Ramos (cell line): Measurements from ENCODE around the gene NPTX1.

ENCODE experiments used
- in situ Hi-C: fragments of 300-500 bp; cut with MboI; formaldehyde crosslinking; loops from one replicate; pipeline ENCODE4 v1.14.3; 2022; ENCODE audit warnings: low sequenced_read_pairs; ENCODE audit not compliant: unreplicated experiment

NPTX1 gene

GRCh38 chr17:80464486-80464885 lies 11.9 kb downstream of the NPTX1 start:
- in situ Hi-C loops, result no loop called here

DNA sequence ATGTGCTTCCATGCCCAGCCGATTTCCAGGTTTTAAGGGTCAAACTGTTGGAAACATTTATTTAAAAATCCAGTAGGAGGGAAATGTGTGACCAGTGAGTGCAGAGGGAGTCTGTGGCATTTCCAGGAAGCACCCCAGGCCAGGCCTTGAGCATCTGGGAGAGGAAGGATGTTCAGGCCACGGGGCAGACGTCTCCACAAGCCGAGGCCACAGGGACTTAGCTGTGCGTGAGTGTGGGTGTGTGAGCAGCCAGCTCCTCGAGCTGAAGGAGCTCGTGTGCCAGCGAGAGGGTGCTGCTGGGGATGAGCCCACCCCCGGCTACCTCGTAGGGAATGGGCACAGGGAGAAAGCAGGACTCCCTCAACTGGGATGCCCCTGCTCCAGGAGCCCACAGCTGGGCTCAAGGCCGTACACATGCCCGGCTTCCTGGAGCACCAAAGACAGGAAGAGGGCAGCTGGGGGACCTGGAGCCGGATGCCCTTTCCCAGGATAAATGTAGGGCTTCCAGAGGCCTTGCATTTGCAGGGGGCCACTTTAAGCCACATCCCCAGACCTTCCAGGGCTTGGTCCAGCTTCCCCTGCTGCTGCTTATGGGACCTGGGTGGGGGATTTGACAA lies 12.5 kb downstream of the NPTX1 start:
- in situ Hi-C loops, result no loop called here

- in situ Hi-C loops, result no loop called here
These were observed 14.8 kb downstream of the NPTX1 start for GRCh38 chr17:80461528-80462160.

- in situ Hi-C loops, result no loop called here
These were observed 16.0 kb downstream of the NPTX1 start for GRCh38 chr17:80460429-80460834.

GRCh38 chr17:80459234-80459633 lies 17.2 kb downstream of the NPTX1 start:
- in situ Hi-C loops, result no loop called here

GRCh38 chr17:80458016-80458415 lies 18.4 kb downstream of the NPTX1 start:
- in situ Hi-C loops, result no loop called here

- in situ Hi-C loops, result no loop called here
These were observed 19.1 kb downstream of the NPTX1 start for GRCh38 chr17:80457236-80457856.

DNA sequence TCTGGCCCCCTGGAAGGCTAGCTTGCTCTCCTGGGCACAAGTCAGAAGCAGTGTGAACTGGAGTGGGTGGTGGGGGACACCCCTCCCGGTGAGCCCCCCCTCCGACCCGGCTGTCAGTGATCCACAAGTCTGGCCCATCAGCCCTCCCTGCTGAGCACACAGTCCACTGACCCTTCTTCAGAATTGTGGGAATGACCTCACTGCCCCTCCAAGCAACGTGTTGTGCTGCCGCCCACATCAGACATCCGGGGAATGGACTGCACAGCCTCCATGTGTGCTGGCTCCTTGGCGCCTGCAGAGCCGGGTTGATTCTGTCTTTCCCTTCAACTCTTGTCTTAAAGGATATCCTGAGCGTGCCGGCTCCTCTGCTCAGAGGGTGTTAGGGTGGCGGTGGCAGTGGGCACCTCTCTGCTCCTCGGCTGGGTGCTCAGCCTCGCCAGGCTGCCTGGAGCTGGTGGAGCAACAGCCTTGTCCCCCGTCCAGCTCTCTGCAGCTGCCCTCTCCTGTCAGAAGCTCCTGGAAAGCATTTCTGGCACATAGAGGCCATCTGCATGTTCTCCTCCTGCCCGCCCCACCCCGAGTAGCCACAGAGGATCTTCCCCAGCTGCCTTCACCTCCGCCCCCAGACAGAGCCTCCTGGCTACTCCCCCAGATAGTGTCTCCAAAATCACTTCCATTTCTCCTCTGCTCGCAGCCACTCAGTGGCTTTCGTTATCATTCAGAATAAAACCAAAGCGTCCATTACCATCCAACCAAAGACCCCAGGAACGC lies 19.8 kb downstream of the NPTX1 start:
- in situ Hi-C loops, result no loop called here

DNA sequence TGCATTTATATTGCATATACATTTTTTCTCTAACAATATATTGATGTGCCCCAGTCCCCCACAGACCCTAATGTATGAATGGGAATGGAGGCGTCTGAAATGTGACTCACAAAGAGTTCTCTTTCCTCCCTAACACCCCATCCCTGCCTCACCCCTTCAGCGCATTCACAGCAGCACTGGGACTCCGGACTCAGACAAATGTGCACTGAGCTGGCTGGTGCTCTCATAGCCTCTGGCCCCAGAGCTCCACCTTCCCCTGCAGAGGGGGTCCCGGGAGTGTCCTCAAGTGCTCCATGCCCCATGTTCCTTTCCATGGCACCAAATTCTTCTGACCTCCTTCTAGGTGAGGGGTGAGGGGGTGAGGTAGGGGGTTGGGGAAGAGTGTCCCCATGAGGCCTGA lies 20.6 kb downstream of the NPTX1 start:
- in situ Hi-C loops, result no loop called here

DNA sequence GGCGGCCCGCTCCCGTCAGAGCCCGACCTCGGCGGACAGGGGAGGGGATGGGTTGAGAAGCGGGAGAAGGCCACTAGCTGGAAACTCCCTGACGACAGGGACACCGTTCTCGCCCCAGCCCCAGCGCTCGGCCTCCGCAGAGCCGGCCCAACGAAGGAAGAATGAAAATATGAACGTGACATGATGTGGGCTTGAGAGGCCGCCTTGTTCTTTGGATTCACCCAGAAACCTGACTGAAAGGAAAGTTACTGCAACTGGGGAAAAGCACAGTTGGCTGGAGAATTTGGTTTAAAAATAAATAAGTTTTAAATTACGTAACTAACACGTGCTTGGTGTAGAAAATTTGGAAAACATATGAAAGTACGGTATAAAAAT lies 21.1 kb downstream of the NPTX1 start:
- in situ Hi-C loops, result no loop called here

DNA sequence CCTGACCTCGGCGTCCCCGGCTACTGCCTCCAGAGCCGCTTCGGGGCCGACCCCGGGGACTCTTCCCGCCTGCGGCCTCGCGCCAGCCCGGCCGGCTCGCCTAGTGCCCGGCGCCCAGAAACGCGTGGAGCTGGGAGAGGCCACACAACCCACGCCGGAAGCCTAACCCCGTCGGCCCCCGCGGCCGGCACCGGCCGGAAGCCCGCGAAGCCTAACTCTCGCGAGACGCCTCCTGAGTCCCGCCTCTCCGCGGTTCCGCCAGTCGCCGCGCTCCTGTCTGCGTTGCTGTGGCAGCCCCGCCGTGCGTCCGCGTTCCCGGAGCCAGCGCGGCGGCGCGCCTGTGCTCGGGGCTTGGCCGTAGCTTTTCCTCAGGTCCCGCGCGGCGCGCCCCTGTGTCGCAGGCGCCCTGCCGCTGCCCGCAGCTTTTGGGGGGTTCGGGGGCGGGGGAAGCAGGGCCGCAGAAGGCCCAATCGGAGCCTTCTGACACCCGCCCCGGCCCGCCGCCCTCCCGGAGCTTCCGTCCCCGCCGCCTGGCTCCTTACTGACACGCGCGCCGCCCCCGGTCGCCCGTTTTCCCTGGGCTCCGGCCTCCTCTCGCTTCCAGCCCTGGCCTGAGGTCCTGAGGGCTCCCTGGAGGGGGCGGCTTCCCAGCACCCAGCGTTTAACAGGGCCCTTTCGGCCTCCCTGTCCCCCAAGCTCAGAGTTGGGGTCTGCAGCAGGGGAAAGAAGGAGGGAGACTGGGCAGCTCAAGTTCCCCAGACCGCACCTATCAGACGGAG lies 21.7 kb downstream of the NPTX1 start:
- in situ Hi-C loops, result no loop called here

DNA sequence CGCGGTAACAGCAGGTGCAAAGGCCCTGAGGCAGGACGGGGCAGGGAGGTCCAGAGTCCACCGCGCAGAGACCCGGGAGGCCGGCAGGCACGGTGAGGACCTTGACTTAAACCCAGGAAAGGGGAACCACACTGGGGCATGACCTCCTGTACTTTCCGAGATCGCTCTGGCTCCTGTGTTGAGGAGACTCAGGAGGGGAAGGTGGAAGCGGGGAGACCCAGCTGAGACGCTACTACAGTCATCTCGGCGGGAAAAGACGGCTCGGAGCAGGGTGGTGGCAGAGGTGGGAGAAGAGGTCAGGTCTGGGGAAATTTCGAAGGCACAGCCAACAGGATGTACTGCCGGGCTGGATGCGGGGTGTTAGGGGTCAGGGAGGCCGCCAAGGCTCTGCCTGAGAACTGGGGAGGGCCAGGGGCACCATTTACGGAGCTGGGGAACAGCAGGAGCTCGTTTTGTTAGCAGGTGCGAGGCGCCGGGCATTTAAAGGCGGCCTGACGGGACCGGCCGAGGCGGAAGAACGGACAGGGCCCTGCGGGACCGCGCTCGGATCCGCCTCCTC lies 22.3 kb downstream of the NPTX1 start:
- in situ Hi-C loops, result no loop called here

- in situ Hi-C loops, result no loop called here
These were observed 23.0 kb downstream of the NPTX1 start for GRCh38 chr17:80453126-80453997.

GRCh38 chr17:80452173-80452915 lies 24.1 kb downstream of the NPTX1 start:
- in situ Hi-C loops, result no loop called here

DNA sequence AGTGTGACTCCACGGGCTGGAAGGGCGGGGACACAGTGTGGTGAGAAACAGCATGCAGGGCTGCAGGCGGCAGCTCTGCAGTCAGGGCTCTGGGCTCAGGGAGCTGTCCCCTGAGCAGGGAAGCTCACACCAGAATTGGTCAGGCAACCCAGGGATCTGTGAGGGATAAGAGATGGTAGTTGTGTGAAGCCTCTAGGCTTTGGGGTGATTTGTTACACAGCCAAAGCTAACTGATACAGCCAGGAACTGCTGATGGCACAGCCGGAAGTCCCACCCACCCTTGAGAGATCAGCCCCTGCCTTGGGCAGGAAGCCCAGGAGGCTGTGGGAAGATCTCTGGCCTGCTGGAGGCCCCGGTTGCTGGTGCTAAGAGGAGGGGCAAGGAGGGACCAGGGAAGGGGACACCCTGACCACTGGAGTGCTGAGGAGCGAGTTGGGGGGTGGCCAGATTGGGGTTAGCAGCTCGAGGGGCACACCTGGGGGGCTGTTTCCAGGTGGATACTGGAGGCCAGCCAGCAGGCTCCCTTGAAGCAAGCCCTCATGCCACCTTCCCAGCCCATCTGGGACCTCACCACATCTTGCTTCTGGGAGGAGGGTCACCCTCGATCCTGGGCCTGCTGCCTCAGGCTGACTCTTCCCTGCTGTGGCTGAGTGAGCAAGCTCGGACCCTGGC lies 25.2 kb downstream of the NPTX1 start:
- in situ Hi-C loops, result no loop called here

DNA sequence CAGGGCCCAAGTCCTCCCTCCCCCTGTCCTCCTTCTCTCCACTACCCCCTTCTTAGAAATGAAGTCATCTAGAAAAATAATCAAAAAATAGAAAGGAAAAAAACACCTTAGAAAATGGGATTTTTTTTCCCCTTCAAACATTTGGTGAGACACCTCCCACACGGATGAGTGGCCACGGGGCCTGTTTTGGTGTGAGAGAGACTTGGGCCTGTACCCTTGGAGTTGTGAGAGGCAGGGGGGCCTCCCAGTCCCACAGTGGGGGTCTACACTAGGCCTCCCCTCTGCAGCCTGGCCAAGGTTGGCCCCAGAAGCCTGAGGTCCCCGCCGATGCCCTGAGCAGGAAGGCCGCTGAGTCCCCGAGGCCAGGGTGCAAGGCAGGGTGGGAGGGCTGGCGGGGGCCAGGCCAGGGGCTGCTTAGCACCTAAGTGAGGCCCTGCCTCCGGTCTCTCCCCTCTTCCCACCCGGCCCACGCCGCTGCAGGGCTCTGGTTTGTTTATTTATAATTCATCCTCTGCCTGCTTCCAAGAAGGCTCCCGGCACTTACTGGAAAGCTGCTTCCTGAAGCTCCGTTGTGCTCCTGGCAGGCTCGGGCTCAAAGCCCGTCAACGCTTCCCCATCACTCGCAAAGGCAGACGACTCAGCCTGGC lies 26.4 kb downstream of the NPTX1 start:
- in situ Hi-C loops, result no loop called here

DNA sequence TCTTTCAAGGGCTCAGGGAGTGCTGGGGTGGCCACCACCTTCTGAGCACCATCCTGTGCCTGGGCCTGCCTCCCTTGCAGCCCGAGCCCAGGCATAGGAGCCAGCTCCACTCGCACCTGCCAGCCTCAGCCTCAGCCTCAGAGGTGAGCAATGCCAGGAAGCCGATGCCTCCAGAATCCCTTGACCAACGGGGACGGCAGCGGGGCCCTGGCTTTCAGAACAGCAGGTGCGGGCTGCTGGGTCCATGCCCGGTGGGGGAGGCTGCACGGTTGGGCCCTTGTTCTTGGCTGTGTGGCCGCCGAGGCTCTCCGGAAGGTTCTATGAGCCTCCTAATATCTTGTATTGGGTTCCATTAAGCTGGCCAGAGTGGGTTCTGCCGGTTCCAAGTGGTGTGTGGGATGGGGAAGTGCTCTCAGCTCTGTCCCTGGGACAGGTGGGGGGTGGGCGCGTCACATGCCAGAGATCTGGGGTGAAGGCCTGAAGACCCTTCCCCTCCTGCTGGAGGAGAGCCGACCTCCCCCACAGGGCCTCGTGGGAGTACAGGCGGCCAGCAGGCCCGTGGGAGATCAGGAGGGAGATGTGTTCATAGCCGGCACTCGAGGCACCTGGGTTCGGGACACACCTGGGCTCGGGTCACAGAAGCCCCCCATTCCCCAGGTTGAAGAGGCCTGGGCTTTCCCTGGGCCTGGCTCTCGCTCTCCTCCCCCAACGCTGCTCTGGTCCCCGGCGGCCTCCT lies 27.0 kb downstream of the NPTX1 start:
- in situ Hi-C loops, result no loop called here
